Neural cell (in vitro differentiated cells): ENCODE measurements around the gene ZRANB3. TPM values are rescaled to one million over a fixed set of nuclear protein-coding genes. Genes with fewer than 3 reads are reported as not detected.

Source experiments
- H2AFZ ChIP-seq: fragments of 200-600, 300-800 bp; sonication (generic), shearing (Covaris generic); 2 replicates; pipeline ENCODE4 v1.6.0; 2014; ENCODE audit warnings: low read depth, mild to moderate bottlenecking, antibody characterized with exemption, low read length, moderate library complexity
- H3F3A ChIP-seq: fragments of 200-600 bp; shearing (Covaris generic); 2 replicates; pipeline ENCODE4 v1.6.1; 2016; ENCODE audit warnings: mild to moderate bottlenecking, moderate library complexity, mixed read lengths, antibody characterized with exemption, low read length; ENCODE audit not compliant: insufficient read depth, poor library complexity, severe bottlenecking
- H3K27ac ChIP-seq: fragments of 200-600, 300-800 bp; sonication (generic), shearing (Covaris generic); 2 replicates; pipeline ENCODE4 v1.5.1; 2014; ENCODE audit warnings: mild to moderate bottlenecking, low read length, moderate library complexity
- H3K27me3 ChIP-seq: fragments of 300-800, 200-600 bp; sonication (generic), shearing (Covaris generic); 2 replicates; pipeline ENCODE4 v1.6.0; 2014; ENCODE audit warnings: mild to moderate bottlenecking, low read depth, low read length, moderate library complexity; ENCODE audit not compliant: insufficient read depth
- H3K36me3 ChIP-seq: fragments of 300-800, 200-600 bp; sonication (generic), shearing (Covaris generic); 2 replicates; pipeline ENCODE4 v1.5.1; 2014; ENCODE audit warnings: mild to moderate bottlenecking, antibody characterized with exemption, low read length, moderate library complexity; ENCODE audit not compliant: insufficient read depth
- H3K4me2 ChIP-seq: fragments of 300-800, 200-600 bp; sonication (generic), shearing (Covaris generic); 2 replicates; pipeline ENCODE4 v1.6.0; 2014; ENCODE audit warnings: mild to moderate bottlenecking, low read length
- H3K4me3 ChIP-seq: fragments of 300-800, 200-600 bp; sonication (generic), shearing (Covaris generic); 2 replicates; pipeline ENCODE4 v1.5.1; 2014; ENCODE audit warnings: mild to moderate bottlenecking, low read length, moderate library complexity
- H3K79me2 ChIP-seq: fragments of 200-600 bp; shearing (Covaris generic); replicated peaks from 2 replicates; pipeline ENCODE4 v1.6.0; 2014; ENCODE audit warnings: mild to moderate bottlenecking, low read length, moderate library complexity; ENCODE audit not compliant: insufficient read depth
- H3K9ac ChIP-seq: fragments of 300-800, 200-600 bp; sonication (generic), shearing (Covaris generic); 2 replicates; pipeline ENCODE4 v1.6.1; 2016; ENCODE audit warnings: mild to moderate bottlenecking, low read length, mixed read lengths
- H3K9me2 ChIP-seq: fragments of 200-600 bp; shearing (Covaris generic); 2 replicates; pipeline ENCODE4 v1.6.1; 2016; ENCODE audit warnings: mild to moderate bottlenecking, low read length, mixed read lengths; ENCODE audit not compliant: insufficient read depth
- H3K9me3 ChIP-seq: fragments of 200-600, 300-800 bp; sonication (generic), shearing (Covaris generic); 2 replicates; pipeline ENCODE4 v1.6.1; 2016; ENCODE audit warnings: mild to moderate bottlenecking, mixed run types, low read length, moderate library complexity, mixed read lengths
- H4K20me1 ChIP-seq: fragments of 200-600 bp; shearing (Covaris generic); 2 replicates; pipeline ENCODE4 v1.6.1; 2016; ENCODE audit warnings: mild to moderate bottlenecking, mixed run types; ENCODE audit not compliant: insufficient read depth
- EP300 ChIP-seq: fragments of 450-650 bp; conservative IDR thresholded peaks from 2 replicates; pipeline ENCODE4 v1.6.1; 2014; ENCODE audit warnings: antibody characterized with exemption, mild to moderate bottlenecking, moderate library complexity; ENCODE audit not compliant: poor library complexity, severe bottlenecking
- EZH2 ChIP-seq: fragments of 200-600, 300-800 bp; shearing (Covaris generic), sonication (generic); IDR thresholded peaks from 2 replicates; pipeline ENCODE4 v1.6.1; 2014; ENCODE audit warnings: antibody characterized with exemption, low read length, borderline replicate concordance, mild to moderate bottlenecking; ENCODE audit not compliant: insufficient read depth, poor library complexity, severe bottlenecking
- MXI1 ChIP-seq: fragments of 450-650 bp; conservative IDR thresholded peaks from 2 replicates; pipeline ENCODE4 v1.6.1; 2014; ENCODE audit warnings: antibody characterized with exemption, mild to moderate bottlenecking; ENCODE audit not compliant: poor library complexity, severe bottlenecking
- POLR2AphosphoS5 ChIP-seq: IDR thresholded peaks from 2 replicates; pipeline ENCODE4 v1.6.1; 2012
- RAD21 ChIP-seq: fragments of 450-650 bp; conservative IDR thresholded peaks from 2 replicates; pipeline ENCODE4 v1.6.1; 2014; ENCODE audit warnings: antibody characterized with exemption, mild to moderate bottlenecking, moderate library complexity
- SMC3 ChIP-seq: fragments of 450-650 bp; conservative IDR thresholded peaks from 2 replicates; pipeline ENCODE4 v1.6.1; 2014; ENCODE audit warnings: antibody characterized with exemption, mild to moderate bottlenecking, moderate library complexity; ENCODE audit not compliant: poor library complexity
- TAF1 ChIP-seq: IDR thresholded peaks from 2 replicates; pipeline ENCODE4 v1.6.1; 2012; ENCODE audit warnings: low read depth
- polyA plus RNA-seq: library from polyadenylated mRNA; depleted of rRNA; stranded (reverse); fragments of >200 nt; gene quantifications from 2 replicates; pipeline ENCODE4 v1.2.3, GENCODE V29; 2014
- TF ChIP-seq, protein P1 (sequence below): IDR thresholded peaks from 2 replicates; pipeline ENCODE4 v1.6.1; 2012; ENCODE audit warnings: borderline replicate concordance
- TF ChIP-seq, protein P2 (sequence below): fragments of 450-650 bp; IDR thresholded peaks from 2 replicates; pipeline ENCODE4 v1.5.1; 2014; ENCODE audit warnings: antibody characterized with exemption, mild to moderate bottlenecking, moderate library complexity; ENCODE audit not compliant: poor library complexity, severe bottlenecking

ZRANB3 gene
- polyA plus RNA-seq, 1 donor from 2014 or later: 3.5 TPM

DNA sequence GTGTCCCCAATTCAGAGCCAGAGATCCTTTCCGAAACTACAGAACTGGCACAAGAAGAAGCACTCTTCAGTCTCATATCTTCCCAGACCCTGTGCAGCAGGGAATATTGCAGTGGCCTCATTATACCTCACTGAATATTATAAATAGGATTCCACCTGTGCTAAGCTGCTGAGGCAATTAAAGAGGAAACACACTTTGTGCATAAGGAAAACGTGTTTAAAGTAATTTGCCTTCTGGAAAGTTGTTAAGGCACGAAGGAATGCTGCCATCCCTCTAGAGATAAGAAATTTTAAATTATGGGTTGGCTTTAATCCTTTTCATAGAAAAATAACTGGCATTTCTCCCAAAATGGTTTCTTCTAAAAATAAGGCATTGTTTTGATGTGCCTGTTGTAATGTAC, 245.6 kb downstream of the ZRANB3 start:
- Histone ChIP-seq H3K9me3 (no peaks in the 10 kb centered on the region), H3K9me2 (no peaks in the 10 kb centered on the region), H3K27ac (no peak overlapping the region), H3K36me3 (no peaks in the 10 kb centered on the region), H3K79me2 (no peaks in the 10 kb centered on the region), H3K4me3 (no peak overlapping the region), H3K4me2 (no peak overlapping the region), H3K9ac (no peak overlapping the region), H3K27me3 (no peaks in the 10 kb centered on the region), H4K20me1 (no peaks in the 10 kb centered on the region), H3F3A (no peaks in the 10 kb centered on the region), H2AFZ (no peak overlapping the region)
- TF ChIP-seq EZH2 (no peak), MXI1 (no peak), RAD21 (no peak), EP300 (no peak), SMC3 (no peak), POLR2AphosphoS5 (no peak), TAF1 (no peak)
- TF ChIP-seq, protein P1, sequence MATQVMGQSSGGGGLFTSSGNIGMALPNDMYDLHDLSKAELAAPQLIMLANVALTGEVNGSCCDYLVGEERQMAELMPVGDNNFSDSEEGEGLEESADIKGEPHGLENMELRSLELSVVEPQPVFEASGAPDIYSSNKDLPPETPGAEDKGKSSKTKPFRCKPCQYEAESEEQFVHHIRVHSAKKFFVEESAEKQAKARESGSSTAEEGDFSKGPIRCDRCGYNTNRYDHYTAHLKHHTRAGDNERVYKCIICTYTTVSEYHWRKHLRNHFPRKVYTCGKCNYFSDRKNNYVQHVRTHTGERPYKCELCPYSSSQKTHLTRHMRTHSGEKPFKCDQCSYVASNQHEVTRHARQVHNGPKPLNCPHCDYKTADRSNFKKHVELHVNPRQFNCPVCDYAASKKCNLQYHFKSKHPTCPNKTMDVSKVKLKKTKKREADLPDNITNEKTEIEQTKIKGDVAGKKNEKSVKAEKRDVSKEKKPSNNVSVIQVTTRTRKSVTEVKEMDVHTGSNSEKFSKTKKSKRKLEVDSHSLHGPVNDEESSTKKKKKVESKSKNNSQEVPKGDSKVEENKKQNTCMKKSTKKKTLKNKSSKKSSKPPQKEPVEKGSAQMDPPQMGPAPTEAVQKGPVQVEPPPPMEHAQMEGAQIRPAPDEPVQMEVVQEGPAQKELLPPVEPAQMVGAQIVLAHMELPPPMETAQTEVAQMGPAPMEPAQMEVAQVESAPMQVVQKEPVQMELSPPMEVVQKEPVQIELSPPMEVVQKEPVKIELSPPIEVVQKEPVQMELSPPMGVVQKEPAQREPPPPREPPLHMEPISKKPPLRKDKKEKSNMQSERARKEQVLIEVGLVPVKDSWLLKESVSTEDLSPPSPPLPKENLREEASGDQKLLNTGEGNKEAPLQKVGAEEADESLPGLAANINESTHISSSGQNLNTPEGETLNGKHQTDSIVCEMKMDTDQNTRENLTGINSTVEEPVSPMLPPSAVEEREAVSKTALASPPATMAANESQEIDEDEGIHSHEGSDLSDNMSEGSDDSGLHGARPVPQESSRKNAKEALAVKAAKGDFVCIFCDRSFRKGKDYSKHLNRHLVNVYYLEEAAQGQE: no peak
- TF ChIP-seq, protein P2, sequence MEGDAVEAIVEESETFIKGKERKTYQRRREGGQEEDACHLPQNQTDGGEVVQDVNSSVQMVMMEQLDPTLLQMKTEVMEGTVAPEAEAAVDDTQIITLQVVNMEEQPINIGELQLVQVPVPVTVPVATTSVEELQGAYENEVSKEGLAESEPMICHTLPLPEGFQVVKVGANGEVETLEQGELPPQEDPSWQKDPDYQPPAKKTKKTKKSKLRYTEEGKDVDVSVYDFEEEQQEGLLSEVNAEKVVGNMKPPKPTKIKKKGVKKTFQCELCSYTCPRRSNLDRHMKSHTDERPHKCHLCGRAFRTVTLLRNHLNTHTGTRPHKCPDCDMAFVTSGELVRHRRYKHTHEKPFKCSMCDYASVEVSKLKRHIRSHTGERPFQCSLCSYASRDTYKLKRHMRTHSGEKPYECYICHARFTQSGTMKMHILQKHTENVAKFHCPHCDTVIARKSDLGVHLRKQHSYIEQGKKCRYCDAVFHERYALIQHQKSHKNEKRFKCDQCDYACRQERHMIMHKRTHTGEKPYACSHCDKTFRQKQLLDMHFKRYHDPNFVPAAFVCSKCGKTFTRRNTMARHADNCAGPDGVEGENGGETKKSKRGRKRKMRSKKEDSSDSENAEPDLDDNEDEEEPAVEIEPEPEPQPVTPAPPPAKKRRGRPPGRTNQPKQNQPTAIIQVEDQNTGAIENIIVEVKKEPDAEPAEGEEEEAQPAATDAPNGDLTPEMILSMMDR: no peak

DNA sequence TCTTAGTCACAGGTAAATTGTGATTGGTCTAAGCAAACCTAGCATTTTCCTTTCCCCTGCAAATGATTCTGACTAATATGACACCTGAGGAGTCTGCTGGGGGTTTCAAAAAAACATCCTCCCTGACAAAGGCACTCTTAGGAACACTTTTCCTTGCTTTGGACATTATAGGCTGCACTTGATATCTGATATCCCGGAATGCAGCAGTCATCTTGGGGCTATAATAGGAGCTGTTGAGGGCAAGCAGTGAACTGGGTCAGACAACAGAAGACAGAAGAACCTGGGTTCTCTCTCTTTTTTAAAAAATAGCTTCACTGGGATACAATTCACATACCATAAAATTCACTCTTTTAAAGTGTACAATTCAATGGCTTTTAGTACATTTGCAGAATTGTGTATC, 249.6 kb downstream of the ZRANB3 start:
- no peak overlapping the region for H2AFZ ChIP-seq
- no peak overlapping the region for H3K9ac ChIP-seq
- H3K27me3 ChIP-seq: no peaks in the 10 kb centered on the region
- H3K9me3 ChIP-seq: no peaks in the 10 kb centered on the region
- no peak overlapping the region for H3K4me2 ChIP-seq
- no peak overlapping the region for H3K4me3 ChIP-seq
- H3F3A ChIP-seq: no peaks in the 10 kb centered on the region
- no peak for TF ChIP-seq POLR2AphosphoS5
- TF ChIP-seq, protein P2: no peak
- no peak for TF ChIP-seq RAD21
- TF ChIP-seq MXI1: no peak
- TF ChIP-seq, protein P1: no peak
- no peak for TF ChIP-seq TAF1
- TF ChIP-seq EZH2: no peak
- TF ChIP-seq EP300: no peak
- no peak for TF ChIP-seq SMC3
- no peaks in the 10 kb centered on the region for H3K79me2 ChIP-seq
- no peaks in the 10 kb centered on the region for H3K36me3 ChIP-seq
- no peak overlapping the region for H3K27ac ChIP-seq
- no peaks in the 10 kb centered on the region for H3K9me2 ChIP-seq
- H4K20me1 ChIP-seq: no peaks in the 10 kb centered on the region
